ENCODE measurements around the gene SLC22A1. TPM values are rescaled to one million over a fixed set of nuclear protein-coding genes. Genes with fewer than 3 reads are reported as not detected.

Gene SLC22A1
- total and polyA plus RNA-seq, 2 donors (not counting 1 experiment from before 2014, with no cell fraction given) = 0.18 to 1.5 TPM

DNA sequence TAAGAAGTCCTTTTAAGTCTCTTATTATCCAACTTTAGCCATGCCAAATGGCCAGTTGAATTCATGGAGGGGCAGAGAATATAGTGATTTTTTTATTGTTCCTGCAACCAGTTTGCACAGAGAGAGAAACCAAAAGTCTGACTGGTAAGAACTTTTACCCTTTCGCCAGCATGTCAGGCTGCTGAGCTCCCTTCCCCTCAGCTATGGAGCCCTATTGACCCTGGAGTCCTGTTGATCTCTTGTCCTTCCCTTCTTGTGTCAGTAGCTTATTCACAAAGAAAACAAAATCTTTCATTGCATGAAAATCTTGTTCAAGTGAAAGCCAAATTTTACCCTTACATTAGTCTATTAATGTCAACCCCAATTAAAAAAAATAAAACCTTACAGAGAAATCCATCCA lies 1.5 kb upstream of the SLC22A1 start:
- no peak overlapping the region for H3K27ac ChIP-seq (ENCODE audit: low read length in 2 of 2)
- Mint-ChIP-seq H3K27me3 (peaks cover 4% of the 10 kb centered on the region), H3K4me1 (no peaks in the 10 kb centered on the region), H3K27ac (no peak overlapping the region), H3K9me3 (ENCODE audit: insufficient read depth) (peaks cover 3% of the 10 kb centered on the region), H3K4me3 (no peak overlapping the region)
- H3K4me1 ChIP-seq (ENCODE audit: control insufficient read depth in 2 of 2, insufficient read depth in 2 of 2, low read length in 2 of 2) = no peaks in the 10 kb centered on the region
- ATAC-seq (ENCODE audit: low read depth) = no peak
- H3K79me2 ChIP-seq (ENCODE audit: control insufficient read depth, insufficient read depth, low read length) = no peaks in the 10 kb centered on the region
- H3K4me2 ChIP-seq (replicated peaks; ENCODE audit: low read depth, low read length, poor library complexity, severe bottlenecking) = no peak overlapping the region
- H3K36me3 ChIP-seq (replicated peaks in 1 of 2; ENCODE audit: control extremely low read depth in 1 of 2, control insufficient read depth in 1 of 2, extremely low read depth in 1 of 2, insufficient read depth in 2 of 2, low read length in 1 of 2) = no peaks in the 10 kb centered on the region
- TF ChIP-seq, protein P1, sequence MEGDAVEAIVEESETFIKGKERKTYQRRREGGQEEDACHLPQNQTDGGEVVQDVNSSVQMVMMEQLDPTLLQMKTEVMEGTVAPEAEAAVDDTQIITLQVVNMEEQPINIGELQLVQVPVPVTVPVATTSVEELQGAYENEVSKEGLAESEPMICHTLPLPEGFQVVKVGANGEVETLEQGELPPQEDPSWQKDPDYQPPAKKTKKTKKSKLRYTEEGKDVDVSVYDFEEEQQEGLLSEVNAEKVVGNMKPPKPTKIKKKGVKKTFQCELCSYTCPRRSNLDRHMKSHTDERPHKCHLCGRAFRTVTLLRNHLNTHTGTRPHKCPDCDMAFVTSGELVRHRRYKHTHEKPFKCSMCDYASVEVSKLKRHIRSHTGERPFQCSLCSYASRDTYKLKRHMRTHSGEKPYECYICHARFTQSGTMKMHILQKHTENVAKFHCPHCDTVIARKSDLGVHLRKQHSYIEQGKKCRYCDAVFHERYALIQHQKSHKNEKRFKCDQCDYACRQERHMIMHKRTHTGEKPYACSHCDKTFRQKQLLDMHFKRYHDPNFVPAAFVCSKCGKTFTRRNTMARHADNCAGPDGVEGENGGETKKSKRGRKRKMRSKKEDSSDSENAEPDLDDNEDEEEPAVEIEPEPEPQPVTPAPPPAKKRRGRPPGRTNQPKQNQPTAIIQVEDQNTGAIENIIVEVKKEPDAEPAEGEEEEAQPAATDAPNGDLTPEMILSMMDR (IDR thresholded peaks at IDR 0.05) = no peak
- no peak for TF ChIP-seq EZH2 (IDR thresholded peaks at IDR 0.05; ENCODE audit: borderline replicate concordance, insufficient read depth, low read depth, low read length, poor library complexity, severe bottlenecking)
- no peak overlapping the region for H3K9ac ChIP-seq (ENCODE audit: low read length)
- intact Hi-C loops (cut with micrococcal nuclease) = no loop called here
- ChIA-PET POLR2A (no interaction called here), CTCF (interaction anchor here (1.6 kb wide), 1 partner anchor 18 kb away, joined by 4 read pairs; no protein-coding TSS in a partner anchor)
- 100% methylated on average over 1 of the region's 1 CpG for WGBS (ENCODE audit: insufficient coverage)
- H3K4me3 ChIP-seq (ENCODE audit: control extremely low read depth in 1 of 5, extremely low read depth in 1 of 5, insufficient read depth in 1 of 5, low read depth in 2 of 5, low read length in 4 of 5) = no peak overlapping the region
- no peak for DNase-seq
- no peak overlapping the region for H2AFZ ChIP-seq (ENCODE audit: insufficient read depth, low read depth, low read length, poor library complexity, severe bottlenecking)
- no peaks in the 10 kb centered on the region for H4K20me1 ChIP-seq (ENCODE audit: control insufficient read depth, insufficient read depth, low read length, poor library complexity, severe bottlenecking)
- H3K9me3 ChIP-seq (ENCODE audit: control extremely low read depth in 1 of 3, control insufficient read depth in 2 of 3, insufficient read depth in 1 of 3, low read length in 2 of 3) = peaks cover 0 to 24% (median 7%) of the 10 kb centered on the region in 3 donors
- no peaks in the 10 kb centered on the region for H3K27me3 ChIP-seq (replicated peaks in 1 of 4; ENCODE audit: control extremely low read depth in 1 of 4, control insufficient read depth in 3 of 4, insufficient read depth in 4 of 4, low read length in 3 of 4)

GRCh38 chr6:160121981-160122380 lies 366 bp downstream of the SLC22A1 start:
- Histone ChIP-seq H3K27ac (ENCODE audit: low read length in 2 of 2) (no peak overlapping the region), H3K4me3 (ENCODE audit: control extremely low read depth in 1 of 5, extremely low read depth in 1 of 5, insufficient read depth in 1 of 5, low read depth in 2 of 5, low read length in 4 of 5) (no peak overlapping the region), H4K20me1 (ENCODE audit: control insufficient read depth, insufficient read depth, low read length, poor library complexity, severe bottlenecking) (no peaks in the 10 kb centered on the region), H3K4me2 (replicated peaks; ENCODE audit: low read depth, low read length, poor library complexity, severe bottlenecking) (no peak overlapping the region), H3K9me3 (ENCODE audit: control extremely low read depth in 1 of 3, control insufficient read depth in 2 of 3, insufficient read depth in 1 of 3, low read length in 2 of 3) (peaks cover 0 to 20% (median 7%) of the 10 kb centered on the region in 3 donors), H3K27me3 (replicated peaks in 1 of 4; ENCODE audit: control extremely low read depth in 1 of 4, control insufficient read depth in 3 of 4, insufficient read depth in 4 of 4, low read length in 3 of 4) (no peaks in the 10 kb centered on the region), H3K4me1 (ENCODE audit: control insufficient read depth in 2 of 2, insufficient read depth in 2 of 2, low read length in 2 of 2) (no peaks in the 10 kb centered on the region), H3K9ac (ENCODE audit: low read length) (no peak overlapping the region), H2AFZ (ENCODE audit: insufficient read depth, low read depth, low read length, poor library complexity, severe bottlenecking) (no peak overlapping the region), H3K36me3 (replicated peaks in 1 of 2; ENCODE audit: control extremely low read depth in 1 of 2, control insufficient read depth in 1 of 2, extremely low read depth in 1 of 2, insufficient read depth in 2 of 2, low read length in 1 of 2) (no peaks in the 10 kb centered on the region), H3K79me2 (ENCODE audit: control insufficient read depth, insufficient read depth, low read length) (no peaks in the 10 kb centered on the region)
- Mint-ChIP-seq H3K27me3 (peaks cover 4% of the 10 kb centered on the region), H3K27ac (no peak overlapping the region), H3K9me3 (ENCODE audit: insufficient read depth) (peaks cover 3% of the 10 kb centered on the region), H3K4me1 (no peaks in the 10 kb centered on the region), H3K4me3 (no peak overlapping the region)
- ChIA-PET POLR2A (no interaction called here), CTCF (no interaction called here)
- DNase-seq = no peak
- intact Hi-C loops (cut with micrococcal nuclease) = no loop called here
- no peak for ATAC-seq (ENCODE audit: low read depth)
- TF ChIP-seq, protein P1 (IDR thresholded peaks at IDR 0.05) = no peak
- TF ChIP-seq EZH2 (IDR thresholded peaks at IDR 0.05; ENCODE audit: borderline replicate concordance, insufficient read depth, low read depth, low read length, poor library complexity, severe bottlenecking) = no peak
- 98% methylated on average over 14 of the region's 14 CpGs for WGBS (ENCODE audit: insufficient coverage)

Data from B cell (primary cell).